Activated T-cell treated with anti-CD3 and anti-CD28 coated beads for 1 hour (primary cell): ENCODE results near the gene SCGB1D1.
"Not testable (repeated sequence)": the region's sequence is repeated elsewhere in the genome, so short reads cannot be mapped to it uniquely, and the experiment has no call there.

ENCODE experiments used
- DNase-seq: peaks from one replicate; pipeline ENCODE4 v3.0.0-alpha.2; 2020; ENCODE audit warnings: low read depth

SCGB1D1 gene

DNA sequence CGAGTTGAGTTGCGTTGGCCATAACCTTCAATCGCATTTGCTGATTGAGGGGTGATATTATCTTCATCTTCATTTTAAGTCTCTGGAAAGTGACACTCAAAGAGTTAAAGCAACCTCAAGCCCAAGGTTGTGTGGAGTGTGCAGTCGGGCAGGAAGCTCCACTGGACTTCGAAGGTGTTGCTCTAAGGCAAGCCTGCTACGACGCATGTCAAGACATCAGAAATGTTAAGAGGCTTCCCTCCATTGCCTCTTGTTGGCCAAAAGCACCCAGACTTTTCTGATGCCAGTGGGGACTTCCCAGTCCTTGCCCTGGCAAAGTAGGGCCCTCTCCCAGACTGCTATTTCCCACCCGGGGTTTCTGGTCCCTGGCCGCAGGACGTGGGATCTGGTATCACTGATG lies 23.6 kb upstream of the SCGB1D1 start:
- no peak for DNase-seq

DNA sequence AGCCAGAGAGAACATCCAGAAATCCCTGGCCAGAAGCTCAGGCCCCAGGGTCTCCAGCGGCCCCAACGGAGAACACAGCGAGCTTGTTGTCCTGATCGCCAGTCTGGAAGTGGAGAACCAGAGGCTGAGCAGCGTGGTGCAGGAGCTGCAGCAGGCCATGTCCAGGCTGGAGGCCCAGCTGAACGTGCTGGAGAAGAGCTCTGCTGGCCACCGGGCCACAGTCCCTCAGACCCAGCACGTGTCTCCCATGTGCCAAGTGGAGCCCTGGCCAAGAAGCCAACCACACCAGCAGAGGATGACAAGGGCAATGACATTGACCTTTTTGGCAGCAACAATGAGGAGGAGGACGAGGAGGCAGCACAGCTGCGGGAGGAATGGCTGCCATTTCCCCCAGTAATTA lies 20.6 kb upstream of the SCGB1D1 start:
- DNase-seq = no peak

DNA sequence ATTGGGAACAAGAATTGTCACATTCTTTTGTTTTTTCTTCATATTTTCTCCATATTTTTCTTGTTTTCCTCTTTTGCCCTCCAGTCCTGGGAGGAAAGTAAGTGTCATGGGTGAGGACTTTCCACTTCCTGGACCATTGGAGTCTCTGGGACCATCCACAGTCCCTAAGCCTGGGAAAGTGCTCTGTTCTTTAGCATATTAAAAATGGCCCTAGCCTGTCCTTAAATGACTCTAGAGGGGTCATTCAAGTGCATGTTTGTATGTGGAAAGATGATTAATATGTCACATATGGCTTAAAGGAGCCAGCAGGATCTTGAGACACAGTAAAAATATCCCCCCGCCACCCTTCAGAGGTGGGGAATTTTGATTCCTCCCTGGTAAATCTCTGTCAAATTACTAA lies 20.1 kb upstream of the SCGB1D1 start:
- no peak for DNase-seq

DNA sequence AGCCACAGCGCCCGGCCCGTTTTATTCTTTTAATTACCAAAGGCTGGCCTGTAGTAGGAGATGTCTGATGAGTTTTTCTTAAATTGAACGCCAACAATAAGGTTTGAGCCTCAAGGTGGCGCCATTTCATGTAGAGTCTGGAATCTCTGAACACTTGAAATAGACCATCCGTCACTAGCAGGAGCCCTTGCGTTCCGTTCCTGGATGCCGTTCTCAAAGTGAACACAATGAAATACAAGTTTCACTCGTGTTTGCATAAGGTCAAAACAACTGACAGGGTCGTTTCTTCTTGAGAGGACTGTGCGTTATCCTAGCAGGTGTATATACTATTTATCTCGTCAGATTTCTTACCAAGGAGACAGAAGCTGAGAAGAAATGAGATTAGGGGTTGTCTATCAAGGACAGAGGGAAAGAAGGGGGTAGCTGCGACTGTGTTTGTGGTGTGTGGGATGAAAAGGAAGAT lies 18.7 kb upstream of the SCGB1D1 start:
- peak; percentile 72 for DNase-seq

DNA sequence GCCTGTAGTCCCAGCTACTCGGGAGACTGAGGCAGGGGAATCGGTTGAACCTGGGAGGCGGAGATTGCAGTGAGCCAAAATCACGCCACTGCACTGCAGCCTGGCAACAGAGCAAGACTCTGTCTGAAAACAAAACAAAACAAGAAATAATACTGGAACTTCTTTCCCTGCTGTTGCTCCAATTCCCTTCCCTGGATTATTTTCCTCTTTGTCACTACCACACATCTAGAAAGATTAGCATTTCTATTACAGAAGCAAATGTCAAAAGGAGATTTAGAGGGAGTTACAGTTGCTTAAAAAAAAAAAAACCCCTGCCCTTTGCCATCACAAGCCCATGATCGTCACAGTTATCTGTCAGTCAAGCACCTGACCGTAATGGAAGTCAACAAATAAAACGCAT lies 17.7 kb upstream of the SCGB1D1 start:
- no peak for DNase-seq

DNA sequence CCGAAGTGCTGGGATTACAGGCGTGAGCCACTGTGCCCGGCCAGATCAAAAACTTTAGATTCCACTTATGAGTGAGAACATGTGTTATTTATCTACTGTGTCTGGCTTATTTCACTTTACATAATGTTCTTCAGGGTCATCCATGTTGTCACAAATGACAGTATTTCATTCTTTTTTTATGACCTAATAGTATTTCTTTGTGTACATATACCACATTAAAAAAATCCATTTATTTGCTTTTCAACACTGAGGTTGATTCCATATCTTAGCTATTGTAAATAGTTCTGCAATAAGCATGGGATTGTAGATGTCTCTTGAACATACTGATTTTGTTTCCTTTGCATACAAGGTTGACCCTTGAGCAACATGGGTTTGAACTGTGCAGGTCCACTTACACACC lies 13.2 kb upstream of the SCGB1D1 start:
- no peak for DNase-seq

DNA sequence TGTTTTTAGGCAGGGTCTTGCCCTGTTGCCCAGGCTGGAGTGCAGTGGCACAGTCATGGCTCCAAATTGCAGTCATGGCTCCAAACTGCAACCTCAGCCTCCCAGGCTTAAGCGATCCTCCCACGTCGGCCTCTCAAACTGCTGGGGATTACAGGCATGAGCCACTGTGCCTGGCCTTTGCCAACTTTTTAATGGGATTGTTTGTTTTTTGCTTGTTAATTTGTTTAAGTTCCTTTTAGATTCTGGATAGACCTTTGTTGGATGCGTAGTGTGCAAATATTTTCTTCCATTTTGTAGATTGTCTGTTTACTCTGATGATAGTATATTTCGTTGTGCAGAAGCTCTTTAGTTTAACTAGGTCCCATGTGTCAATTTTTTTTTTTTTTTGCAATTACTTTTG lies 10.0 kb upstream of the SCGB1D1 start:
- no peak for DNase-seq

DNA sequence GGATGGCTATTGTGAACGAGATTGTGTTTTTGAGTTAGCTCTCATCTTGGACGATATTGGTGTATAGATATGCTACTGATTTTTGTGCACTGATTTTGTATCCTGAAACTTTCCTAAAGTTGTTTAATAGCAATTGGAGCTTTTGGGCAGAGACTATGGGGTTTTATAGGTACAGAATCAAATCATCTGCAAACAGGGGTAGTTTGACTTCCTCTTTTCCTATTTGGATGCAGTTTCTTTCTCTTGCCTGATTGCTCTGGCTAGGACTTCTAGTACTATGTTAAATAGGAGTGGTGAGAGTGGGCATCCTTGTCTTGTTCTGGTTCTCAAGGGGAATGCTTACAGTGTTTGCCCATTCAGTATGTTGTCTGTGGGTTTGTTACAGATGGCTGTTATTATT lies 8.9 kb upstream of the SCGB1D1 start:
- no peak for DNase-seq

DNA sequence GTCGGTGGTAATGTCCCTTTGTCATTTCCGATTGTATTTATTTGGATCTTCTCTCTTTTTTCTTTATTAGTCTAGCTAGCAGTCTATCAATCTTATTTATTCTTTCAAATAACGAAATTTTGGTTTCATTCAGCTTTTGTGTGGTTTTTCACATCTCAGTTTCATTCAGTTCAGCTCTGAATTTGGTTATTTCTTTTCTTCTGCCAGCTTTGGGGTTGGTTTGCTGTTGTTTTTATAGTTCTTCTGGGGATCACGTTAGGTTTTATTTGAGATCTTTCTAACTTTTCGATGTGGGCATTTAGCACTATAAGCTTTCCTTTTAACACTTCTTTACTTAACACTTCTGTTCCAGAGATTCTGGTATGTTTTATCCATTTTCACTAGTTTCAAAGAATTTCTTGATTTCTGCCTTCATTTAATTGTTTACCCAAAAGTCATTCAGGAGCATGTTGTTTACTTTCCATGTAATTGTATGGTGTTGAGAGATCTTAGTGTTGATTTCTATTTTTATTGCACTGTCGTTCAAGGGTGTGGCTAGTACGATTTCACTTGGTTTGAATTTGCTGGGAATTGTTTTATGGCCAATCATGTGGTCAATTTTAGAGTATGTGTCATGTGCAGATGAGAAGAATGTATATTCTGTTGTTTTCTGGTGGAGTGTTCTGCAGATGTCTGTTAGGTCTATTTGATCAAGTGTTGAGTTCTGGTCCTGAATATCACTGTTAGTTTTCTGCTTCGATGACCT lies 7.7 kb upstream of the SCGB1D1 start:
- no peak for DNase-seq

DNA sequence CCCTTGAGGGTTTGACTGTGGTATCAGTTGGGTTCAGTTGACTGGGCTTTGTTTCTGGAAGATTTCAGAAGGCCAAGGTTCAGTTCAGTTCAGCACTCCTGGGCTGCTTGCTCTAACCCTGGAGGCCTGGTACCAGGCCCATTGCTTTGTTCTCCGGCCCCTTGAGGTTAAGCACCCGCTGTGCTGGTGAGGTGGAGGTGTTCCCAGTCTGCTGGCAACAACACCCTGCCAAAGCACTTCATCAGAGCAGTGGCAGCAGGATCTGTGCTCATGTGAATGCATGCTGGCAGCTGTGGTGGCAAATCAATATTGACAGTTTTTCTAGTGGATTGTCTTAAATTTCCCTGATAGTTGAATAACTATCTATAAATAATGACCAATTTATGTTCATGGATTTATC lies 3.8 kb upstream of the SCGB1D1 start:
- DNase-seq = no peak

DNA sequence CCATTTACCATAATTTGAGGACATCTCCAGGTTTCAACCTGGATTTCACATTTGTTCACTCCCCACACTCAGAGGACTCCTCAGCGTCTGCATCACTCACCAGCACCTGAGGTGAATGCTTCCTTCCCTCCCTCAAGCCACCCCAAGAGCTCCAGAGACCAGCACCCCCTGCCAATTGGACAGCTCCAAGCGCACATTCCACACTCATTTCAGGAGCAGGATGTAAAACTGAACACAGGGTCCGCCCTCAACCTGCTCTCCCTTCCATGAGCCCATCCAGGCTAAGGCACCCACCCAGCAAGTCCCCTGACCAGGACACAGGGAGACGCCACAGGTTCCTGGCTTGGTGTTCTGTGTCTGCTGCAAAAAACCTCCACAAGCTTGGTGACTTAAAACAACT lies 3.9 kb downstream of the SCGB1D1 start:
- DNase-seq = no peak

DNA sequence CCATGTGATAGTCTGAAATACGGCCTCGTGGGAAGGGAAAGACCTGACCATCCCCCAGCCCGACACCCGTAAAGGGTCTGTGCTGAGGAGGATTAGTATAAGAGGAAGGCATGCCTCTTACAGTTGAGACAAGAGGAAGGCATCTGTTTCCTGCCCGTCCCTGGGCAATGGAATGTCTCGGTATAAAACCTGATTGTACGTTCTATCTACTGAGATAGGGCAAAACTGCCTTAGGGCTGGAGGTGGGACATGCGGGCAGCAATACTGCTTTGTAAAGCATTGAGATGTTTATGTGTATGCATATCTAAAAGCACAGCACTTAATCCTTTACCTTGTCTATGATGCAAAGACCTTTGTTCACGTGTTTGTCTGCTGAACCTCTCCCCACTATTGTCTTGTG lies 5.0 kb downstream of the SCGB1D1 start:
- not testable (repeated sequence) for DNase-seq

DNA sequence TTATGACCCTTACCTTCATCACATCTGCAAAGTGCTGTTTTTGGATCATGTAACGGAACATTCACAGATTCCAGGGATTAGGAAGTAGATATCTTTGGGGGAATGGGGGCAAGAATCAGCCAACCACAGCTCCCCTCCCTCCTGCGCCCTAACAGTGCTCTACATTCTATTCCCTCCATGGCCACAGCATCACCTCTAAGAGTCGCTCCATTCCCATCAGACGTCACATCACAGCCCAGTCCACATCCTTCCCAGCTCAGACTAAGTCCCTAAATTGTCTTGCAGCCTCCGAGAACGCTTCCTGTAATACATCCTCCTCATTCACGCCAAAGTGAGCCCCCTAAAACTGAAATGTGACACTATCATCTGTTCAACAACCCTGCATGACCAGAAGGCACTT lies 5.9 kb downstream of the SCGB1D1 start:
- DNase-seq = no peak

DNA sequence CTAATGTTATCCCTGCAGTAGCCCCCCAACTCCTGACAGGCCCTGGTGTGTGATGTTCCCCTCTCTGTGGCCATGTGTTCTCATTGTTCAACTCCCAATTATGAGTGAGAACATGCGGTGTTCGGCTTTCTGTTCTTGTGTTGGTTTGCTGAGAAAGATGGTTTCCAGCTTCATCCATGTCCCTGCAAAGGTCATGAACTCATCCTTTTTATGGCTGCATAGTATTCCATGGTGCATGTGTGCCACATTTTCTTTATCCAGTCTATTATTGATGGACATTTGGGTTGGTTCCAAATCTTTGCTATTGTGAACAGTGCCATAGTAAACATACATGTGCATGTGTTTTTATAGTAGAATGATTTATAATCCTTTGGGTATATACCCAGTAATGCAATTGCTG lies 7.4 kb downstream of the SCGB1D1 start:
- DNase-seq = not testable (repeated sequence)

DNA sequence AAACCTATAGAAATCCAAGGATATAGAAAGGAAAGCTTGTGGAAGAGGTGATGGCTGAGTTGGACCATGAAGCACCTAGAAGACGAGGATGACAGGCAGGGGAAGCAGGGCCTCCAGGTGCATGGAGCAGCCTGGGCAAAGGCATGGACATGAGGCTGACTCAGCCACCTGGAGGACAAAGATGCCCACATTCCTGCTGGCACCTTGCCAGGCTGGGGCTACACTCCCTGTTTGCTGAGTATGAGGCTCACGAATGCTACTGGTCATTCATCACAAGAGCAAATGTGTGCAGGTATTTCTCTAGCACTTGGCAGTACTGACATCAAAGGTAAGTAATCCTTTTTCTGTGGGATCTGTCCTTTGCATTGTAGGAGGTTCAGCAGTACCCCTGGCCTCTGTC lies 11.4 kb downstream of the SCGB1D1 start:
- no peak for DNase-seq

DNA sequence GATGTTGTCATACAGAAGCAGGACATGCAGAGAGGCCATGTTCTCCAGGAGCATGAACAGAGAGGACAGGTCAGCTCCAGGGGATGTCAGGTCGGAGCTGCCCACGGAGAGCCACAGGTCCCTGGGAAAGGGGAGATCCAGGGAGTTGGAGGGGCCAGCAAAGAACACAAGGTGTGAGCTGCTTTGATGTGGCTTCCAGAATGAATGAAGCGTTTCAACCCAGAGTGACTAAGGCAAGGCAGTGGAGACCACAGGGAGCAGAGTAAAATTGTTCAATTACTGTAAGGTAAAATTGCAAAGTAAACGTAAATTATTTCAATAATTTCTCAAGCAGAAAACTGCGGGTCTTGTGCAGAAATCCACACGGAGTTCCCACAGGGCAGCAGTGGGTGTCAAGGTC lies 12.9 kb downstream of the SCGB1D1 start:
- DNase-seq = no peak

DNA sequence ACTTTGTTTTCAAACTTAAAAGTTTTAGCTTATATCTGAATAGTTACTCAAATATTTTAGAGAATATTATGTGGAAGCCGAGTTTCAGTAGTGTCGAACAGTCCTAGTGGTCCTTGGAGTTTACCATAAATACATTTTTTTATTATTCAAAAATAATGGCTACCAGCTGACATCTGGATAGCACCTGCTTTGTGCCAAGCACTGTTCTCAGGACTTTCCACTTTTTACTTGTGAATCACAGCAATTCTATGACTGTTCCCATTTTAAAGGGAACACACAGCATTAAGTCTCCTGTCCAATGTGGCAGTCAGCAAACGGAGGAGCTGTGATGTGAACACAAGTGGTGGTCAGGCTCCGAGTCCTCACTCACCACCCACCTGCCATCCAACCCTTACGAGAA lies 14.4 kb downstream of the SCGB1D1 start:
- DNase-seq = no peak

DNA sequence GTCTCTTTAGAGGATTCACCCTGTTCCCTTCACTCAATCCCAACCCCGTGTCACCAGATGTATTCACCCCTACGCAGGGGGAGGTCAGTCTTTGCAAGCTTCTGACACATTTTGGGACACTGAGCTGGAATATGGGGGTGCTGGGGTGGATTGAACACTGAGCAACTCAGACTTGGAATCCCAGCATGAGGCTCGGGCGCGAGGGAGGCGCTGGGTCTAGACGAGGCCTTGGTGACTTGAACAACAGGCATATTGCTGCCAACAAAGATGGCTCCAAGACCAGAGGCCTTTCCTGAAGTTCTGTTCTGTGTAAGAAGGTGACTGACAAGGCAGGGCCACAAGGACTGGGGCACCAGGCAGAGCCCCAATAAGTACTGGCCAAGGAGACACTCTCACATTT lies 15.4 kb downstream of the SCGB1D1 start:
- DNase-seq = no peak

DNA sequence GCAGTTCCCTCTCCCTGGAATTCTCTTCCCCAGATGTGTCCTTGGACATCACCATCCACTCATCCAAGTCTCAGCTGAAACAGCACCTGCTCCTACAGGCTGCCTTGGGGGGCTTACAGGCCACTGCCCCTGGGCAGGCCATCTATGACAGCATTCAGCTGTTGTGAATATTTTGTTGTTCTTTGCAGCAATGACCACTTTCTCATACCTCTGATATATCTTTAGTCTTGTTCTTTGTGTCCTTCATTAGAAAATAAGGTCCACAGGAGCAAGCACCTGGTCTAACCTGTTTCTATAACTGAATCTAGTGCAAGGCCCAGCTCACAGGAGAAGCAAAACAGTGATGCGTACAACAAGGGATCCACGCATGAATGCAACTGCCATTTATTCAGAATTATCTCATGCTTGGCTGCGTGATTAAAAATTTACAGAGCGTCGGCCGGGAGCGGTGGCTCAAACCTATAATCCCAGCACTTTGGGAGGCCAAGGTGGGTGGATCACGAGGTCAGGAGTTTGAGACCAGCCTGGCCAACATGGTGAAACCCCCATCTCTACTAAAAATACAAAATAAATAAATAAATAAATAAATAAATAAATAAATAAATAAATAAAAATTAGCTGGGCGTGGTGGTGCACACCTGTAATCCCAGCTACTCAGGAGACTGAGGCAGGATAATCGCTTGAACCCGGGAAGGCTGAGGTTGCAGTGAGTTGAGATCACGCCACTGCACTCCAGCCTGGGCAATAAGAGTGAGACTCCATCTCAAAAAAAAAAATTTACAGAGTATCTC lies 16.5 kb downstream of the SCGB1D1 start:
- not testable (repeated sequence) for DNase-seq

DNA sequence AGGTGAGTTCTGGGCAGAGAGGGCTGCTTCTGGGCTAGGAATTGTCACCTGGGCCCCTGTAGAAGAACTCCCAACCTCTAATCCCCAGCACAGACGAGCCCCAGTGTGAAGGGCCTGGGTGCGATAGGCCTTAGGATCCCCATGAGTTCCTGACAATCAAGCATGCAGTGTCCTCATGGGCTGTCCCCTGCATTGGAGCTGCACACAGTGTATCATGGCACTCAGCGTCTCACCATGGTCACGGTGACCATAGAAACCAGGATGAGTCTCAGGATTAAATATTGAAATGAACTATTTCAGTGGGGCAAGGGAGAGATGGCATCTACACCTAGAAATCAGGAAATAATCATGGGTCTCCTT lies 18.7 kb downstream of the SCGB1D1 start:
- DNase-seq = no peak

DNA sequence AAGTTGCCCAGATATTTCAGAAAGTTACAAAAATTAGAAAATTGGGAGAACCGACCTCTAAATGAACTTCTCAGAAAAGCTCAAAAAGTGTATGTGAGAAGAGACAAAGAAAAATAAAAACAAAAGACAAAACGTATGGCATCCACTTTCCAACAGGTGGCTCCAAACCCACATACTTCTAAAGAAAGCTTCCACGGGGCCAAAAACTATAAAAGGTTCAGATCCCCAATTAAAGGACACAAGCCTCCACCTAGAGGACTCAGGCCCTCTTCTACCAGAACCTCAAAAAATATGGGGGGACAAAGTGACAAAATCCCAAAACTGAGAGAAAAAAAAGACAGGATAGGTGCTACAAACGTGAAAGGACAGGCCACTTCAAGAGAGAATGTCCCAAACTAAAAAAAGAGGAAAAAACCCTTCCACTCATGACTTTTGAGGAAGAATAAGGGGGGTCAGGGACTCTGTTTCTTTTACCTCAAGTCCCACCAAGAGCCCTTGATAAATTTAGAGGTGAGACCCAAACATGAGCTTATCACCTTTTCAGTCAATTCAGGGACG lies 27.3 kb downstream of the SCGB1D1 start:
- no peak for DNase-seq

DNA sequence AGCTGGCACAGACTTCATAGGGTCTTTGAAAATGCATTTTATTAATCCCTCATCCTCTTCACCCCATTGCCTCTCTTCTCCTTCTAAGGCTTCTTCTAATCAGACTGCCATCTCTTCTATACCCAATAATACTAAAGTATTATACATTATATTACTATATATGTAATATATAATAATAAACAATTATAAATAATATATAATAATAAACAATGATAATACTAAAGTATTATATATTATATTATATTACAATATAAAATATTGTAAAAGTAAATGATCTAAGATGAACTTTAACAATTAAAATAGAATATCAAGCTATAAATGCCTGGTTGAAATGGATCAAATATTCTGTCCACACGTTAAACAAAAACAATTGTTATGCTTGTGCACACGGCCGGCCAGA lies 31.5 kb downstream of the SCGB1D1 start:
- DNase-seq = no peak

DNA sequence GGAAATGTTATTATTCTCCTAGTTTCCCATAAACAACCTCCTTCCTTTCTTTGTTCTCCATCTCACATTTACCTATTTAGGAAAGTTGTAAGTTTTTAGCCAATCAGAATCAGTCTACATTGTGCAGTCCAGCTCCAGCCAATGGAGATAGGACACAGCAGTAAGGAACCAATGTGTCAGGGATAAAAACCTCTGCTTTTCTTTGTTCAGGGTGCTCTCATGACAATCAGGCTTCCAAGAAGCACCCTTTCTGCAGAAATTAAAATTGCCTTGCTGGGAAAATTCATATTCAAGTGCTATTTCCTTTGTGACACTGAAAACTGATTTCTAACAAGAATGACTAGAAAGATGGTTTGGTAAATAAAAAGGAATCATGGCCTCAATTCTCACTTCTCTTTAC lies 33.1 kb downstream of the SCGB1D1 start:
- DNase-seq = no peak
